GDM1 (cell line): Measurements from ENCODE around the gene KRT1.
A peak's percentile ranks its signal among the peaks of the same experiment; 100 is the strongest.

Experiments
- DNase-seq: peaks from one replicate; lab custom pipeline; 2025; lab: John Stamatoyannopoulos, UW

KRT1 gene

DNA sequence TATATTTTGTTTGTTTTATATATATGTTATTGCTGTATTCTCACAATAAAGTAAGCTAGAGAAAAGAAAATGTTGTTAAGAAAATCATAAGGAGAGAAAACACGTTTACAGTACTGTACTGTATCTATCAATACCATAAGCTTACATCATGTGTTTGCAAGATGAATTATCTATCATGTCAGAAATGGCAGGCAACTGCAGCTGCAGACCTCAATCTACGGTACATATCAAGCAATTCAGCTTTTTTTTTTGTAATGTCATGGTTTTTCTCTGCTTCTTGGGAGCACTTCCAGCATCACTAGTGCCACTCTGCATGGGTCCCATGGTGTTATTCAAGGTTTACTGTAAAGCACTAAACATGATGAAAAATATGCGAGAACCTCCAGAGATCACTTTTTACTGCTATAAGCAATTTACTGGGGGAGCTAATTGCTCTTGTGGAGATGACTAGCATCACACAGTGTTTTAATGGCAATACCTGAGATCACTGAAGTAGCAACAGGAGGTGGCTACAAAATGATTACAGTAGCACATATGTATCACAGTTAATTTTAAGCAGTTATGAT lies 19.2 kb downstream of the KRT1 start:
- DNase-seq, result no peak

DNA sequence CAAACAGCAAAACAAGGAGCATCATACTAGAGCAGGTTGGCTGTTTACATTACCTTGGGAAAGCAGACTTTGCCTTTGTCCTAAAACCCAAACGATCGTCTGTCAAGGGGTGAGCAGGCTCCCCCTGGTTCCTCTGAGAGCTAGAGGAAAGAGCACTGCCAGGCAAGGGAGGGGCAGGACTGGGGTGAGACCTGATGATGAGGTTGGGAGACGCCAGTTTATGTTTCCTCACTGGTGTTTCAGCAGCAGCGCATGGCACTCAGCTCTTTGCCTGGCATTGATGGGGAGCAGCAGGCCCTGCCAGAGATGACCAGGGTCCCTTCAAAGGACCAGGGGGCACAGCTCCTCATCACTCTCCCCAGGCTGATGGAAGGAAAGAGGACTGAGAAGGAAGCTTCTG lies 20.3 kb downstream of the KRT1 start:
- no peak for DNase-seq

DNA sequence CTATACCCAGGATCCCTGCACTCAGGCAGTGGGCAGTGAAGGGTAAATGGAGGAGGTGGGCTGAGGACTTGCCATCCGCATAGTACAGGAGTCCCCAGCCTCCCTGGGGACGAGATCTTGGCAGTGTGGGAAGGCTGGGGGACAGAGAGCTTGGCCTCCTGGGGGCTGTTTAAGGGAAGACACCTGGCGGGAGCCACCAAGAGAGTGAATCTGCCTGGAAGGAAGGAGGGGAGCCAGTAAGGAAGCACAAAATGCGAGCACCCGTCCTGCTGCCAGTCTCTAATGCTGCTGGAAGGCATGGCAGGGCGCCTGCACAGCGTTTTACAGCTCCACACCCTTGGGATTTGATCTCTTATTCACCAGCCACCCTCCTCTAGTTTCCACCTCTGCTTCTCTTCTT lies 20.8 kb downstream of the KRT1 start:
- no peak for DNase-seq

DNA sequence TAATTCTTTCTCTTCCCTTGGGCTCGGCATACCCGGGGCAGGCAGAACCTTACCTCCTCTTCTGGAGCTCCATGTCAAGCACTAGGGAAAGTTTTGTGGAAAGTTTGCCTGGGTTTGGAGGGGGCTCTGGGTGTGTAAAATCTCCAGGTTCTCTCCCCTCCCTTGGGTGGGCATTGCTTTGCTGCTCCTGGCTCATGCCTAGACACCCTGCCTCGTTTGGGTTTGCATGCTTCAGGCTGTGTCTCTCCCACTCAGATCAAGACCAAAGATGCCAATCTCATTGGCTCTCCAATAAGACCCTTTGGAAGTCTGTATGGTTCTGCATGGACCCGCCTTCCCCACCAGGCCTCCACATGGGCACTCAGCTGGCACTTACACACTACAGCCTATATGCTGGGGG lies 22.0 kb downstream of the KRT1 start:
- DNase-seq, result no peak

DNA sequence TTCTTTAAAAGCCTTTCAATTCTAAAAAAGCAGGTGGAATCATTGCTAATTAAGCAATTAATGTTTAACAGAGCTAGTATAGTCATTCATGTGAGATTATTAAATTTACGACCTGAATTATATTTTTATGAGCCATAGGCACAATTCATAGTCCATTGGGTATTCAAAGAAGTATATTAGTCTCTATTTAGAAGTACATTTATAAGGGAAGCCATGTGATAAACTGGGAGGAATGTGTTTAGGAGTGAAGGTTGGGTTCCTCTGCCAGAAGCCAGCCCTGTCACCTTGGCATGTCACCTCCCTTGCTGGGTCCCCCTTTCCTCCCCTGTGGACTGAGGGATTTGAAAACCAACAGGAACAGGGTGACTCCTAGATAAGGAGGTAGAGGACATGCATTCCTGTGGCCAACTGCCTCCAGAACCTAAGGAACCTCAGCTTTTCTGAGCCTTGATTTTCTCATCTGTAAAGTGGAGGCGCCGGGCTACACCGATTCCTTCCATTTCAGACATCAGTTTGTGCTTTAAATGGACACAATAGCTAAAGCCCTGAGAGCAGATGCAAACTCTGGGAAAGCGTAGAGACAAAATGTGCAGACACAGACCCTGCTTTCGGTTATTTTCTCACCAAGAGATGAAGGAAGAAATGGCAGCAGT lies 22.8 kb downstream of the KRT1 start:
- no peak for DNase-seq

DNA sequence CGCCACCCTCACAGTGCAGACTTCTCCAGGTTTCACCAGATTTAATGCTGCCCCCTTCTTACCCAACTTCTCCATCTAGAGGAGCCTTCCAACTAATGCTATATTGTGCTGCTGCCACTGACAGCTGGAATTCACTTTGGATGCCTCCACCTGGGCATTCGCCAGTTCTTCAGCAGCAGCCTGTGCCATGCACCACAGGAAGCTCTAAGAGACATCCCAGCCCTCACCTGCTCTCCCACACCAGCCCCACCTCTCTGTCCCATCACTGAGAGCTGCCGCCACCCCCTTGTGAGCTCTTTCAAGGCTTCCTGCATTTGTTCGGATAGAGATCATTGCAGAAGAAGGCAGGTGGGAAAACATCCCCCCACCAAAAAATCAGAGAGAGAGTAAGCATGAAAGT lies 23.6 kb downstream of the KRT1 start:
- DNase-seq, result no peak

DNA sequence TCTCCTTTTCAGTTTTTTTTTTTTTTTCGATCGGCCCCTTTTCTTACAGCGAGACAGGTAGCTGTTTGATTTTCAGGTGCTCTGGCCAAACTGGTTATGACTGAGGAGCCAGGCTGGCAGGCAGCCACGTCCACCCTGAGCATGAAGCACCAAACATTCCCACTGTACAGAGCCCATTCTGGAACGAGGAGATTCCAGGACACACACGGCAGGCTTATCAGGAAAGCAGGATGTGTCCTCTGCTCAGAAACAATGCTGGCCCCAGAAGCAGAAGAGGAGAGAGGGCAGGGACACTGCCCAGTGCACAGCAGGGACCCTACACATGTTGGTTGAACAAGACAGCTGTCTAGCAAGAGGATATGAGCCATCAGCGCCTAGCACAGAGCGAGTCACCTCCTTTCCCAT lies 24.5 kb downstream of the KRT1 start:
- no peak for DNase-seq

DNA sequence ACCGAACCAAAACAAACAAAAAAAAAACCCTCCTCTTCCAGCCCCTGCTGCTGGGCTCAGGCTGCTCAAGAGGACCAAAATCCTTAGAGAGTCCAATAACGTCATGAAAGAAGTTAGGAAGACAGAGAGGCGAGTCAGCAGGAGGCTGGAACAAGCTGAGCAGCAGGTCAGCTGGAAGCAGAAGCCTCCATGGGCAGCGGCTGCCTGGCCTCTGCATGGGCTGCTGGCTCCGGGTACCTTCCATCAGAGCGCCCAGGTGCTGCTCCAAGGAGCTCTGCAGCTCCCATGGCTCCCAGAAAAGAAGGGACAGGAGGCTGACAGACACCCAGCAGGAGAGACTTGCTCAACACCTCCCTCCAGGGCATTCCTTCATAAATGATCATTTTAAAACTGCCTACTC lies 25.0 kb downstream of the KRT1 start:
- no peak for DNase-seq

DNA sequence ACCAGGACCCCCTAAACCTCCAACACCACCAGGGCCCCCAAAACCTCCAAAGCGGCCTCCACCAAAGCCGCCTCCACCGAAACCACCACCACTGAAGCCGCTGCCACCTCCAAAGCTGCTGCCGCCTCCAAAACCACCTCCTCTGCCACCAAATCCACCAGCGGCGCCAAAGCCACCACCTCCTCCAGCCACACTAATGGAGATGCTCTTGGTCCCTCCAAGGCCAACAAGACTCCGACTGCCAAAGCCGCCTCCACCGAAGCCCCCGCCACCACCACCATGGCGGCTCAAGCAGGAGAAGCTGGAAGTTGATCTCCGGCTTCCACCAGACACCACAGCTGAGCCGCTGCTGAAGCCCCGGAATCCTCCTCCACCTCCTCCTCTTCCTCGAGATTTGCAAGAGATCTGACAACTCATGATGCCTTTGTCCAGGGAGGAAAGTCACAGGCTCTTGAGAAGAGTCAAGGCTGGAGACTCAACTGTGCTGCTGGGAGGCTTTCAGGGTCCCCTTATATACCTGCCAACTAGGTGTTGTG lies 28.4 kb downstream of the KRT1 start, which contains the start of gene KRT2:
Gene KRT2, minus strand, starts transcription at position 486 of the 536 bp plus-strand sequence. Its CDS starts 69 bp downstream, at position 417.
- no peak for DNase-seq

DNA sequence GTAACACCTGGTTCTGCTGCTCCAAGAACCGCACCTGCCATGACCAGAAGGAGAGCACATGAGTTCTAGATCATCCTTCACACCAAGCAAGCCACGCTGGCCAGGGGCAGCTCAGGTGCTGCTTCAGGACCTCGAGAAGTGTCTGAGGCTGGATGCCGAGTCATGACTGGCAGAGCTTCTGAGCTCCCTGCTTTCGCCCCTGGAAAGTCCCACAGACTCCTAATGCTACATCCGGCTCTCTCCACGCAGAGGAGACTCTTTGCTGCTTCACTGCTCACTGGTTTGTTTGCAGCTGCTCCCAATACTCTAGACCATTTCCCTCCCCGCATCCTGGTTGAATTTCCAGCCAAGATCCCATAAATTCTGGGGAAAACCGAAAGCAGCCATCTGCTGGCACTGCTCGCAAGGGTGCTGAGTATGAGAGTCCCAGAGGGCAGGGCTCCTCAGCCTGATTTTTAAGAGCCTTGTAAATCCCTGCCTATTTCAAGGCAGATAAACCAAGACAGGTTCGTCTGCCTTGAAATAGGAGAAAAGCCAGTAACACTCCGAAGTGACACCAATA lies 29.6 kb downstream of the KRT1 start:
- DNase-seq, result no peak

DNA sequence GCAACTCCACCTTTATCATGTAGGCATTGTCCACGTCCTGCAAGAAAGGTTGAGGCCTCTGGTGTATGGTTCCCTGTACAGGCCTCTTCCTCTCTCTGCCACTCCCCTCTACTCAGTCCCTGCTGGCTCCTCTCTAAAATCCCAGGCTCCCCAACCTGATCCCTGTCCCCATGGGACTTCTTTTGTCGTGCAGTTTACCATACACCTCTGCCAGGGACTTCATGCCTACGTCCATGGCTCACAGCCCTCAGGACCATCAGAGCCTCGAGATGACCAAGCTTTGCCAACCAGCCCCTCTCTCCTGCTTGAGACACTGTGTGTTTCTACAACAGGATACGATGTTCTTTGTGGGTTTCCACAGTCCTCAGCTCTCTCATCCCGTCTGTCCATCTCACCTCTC lies 31.1 kb downstream of the KRT1 start:
- no peak for DNase-seq

DNA sequence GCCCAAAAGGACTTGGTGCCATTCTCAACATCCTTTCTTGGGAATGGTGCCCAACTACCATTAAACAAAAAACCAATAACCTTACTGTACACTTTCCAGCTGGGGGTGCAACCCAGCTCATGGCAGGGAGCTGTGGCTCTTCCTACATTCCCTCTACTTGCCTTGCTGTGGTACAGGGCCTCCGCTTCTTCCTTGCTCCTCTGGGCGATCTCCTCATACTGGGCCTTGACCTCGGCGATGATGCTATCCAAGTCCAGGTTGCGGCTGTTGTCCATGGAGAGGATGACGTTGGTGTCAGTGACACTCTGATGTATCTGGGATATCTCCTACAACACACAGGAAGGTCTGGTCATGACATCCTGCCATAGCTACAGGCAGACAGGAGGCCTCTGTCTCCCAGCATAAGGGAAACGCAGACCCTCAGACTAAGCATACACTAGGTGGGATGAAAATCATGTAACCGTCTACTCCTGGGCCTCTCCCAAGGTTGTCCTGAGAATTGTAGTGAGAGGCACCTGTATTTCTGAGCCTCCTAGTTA lies 32.1 kb downstream of the KRT1 start:
- no peak for DNase-seq

DNA sequence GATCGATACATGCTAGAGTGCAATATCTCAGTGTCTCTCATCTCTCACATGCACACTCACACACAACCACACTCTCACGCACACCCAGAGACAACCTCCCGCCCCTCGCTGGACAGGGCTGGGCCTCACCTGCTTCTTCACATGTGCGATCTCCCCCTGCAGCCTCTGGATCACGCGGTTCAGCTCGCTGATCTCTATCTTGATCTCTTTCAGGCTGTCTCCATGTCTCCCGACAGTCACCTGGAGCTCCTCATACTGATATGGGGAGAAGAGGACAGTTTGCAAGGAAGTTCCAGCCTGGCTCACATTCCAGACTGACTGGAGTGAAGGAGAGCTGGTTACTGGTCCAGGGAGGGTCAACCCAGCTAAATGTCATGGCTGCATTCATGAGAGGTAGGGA lies 32.6 kb downstream of the KRT1 start:
- no peak for DNase-seq

DNA sequence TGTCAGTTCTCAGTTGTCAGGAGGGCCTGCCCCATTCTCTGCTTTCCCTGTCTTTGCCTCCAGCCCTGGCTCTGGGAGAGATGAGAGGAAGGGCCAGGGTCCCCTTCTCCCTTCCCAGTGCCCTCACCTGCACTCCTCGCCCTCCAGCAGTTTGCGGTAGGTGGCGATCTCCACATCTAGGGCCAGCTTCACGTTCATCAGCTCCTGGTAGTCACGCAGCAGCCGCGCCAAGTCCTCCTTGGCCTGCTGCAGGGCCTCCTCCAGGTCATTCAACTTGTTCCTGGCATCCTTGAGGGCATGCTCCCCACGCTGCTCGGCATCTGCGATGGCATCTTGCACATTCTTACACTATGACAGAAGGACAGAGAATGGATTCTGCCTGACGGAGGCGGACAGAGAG lies 33.6 kb downstream of the KRT1 start:
- no peak for DNase-seq

DNA sequence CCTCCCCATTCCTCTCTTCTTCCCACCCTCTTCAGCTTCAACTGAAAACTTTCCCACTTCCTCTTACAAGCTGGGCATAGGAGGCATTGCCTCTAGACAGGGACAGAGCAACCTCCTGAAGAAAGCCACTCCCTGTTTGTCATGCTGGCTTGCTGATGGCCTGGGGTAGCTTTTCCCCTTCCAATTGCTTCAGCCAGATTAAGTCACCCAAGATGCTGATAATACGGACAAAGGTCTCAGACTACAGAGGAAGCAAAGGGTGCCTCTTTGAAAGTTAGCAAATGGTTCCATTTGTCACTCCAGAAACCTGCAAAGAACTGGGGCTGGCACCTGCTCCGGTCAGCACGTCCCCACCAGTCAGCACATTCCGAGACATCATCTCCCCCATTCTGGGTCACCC lies 34.2 kb downstream of the KRT1 start:
- no peak for DNase-seq

DNA sequence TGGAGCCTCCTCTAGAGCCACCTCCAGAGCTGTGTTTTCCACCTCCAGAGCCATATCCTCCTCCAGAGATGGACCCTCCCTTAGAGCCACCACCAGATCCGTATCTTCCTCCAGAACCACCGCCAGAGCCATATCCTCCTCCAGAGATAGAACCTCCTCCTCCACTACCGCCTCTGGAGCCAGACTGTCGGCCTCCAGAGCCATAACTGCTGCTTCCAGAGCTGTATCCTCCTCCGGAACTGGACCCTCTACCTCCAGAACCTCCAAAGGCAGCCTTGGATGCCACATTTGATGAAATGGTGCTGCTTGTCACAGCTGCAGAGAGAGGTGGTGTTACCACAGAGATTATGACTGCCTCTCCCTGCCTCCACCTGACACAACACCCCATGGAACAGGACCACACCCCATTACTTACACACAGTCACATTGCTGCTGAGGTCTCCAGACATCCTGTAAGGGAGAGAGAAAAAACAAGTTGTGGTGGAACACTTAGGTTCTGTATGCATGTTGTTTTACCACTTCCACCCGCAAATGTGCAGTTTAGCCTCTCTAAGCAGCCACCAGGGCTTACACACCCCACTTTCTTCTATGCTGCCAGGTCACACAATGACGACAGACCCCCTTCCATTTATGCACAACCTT lies 35.0 kb downstream of the KRT1 start:
- DNase-seq, result peak; percentile 39

DNA sequence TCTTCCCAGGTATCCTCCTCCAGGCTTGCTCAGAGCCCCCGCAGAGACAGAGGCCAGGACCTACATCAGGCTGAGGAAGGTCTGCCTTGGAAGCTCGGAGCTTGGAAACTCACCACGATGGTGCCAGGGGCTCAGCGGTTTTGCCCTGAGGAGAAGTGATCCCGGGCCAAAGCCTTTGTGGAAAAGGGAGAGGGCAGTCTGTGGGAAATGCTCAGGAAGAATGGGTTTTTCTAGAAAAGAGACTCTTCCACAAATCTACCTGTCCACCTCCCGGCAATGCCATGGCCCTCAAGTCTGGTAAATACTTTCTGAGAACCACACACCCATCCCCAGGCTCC lies 36.2 kb downstream of the KRT1 start:
- no peak for DNase-seq

DNA sequence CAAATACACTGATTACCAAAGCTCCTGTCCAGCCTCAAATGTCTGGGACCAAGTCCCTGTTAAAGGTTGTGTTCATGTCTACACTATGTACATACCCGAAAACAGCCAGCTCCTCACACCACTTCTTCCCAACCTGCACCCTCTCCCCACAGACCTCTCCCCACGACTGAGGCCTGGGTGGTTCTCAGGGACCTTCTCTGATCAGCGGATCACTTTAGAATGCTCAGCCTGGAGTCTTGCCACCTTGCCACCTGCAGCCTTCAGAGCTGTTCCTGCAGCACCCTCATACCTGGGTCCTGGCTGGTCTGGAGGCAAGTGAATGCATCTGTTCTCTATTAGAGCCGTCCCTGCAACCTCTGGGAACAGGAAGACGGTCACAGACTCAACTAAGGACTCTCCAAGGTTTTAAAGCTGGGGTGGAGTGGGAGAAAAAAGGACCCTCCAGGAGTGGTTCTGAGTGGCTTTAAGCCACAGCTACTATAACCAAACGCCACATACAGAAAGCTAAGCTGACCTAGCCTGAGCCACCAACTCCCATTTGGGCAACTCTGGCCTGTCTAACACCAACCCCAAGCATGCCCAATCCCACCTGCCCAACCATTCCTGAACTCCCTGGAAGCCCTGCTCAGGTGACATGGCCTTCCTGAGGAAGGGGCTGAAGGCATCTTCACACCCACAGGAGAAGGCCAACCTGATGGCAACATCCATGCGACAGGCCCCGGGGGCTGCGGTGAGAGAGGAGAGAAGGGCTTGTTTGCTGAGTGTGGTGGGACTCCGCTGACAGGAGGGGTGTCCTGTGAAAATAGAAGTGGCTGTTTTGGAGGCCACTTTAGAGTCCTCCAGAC lies 36.8 kb downstream of the KRT1 start:
- DNase-seq, result no peak

DNA sequence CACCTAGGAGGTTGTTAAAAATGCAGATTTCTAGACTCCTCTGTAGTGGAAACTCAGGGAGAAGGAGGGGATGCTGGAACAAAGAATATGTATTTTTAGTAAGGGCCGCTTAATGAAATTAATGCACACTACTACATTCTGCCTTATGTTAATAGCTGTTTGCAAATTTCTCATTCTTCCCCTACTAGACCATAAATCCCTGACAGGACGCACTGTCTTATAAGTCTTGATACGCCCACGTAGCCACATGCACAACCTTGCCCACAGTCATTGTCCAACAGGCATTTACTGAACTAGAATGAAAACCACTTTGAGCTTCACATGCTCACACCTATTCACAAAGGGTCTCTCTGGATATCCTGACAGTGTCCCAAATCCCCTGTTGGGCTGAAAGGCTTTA lies 38.7 kb downstream of the KRT1 start:
- no peak for DNase-seq

DNA sequence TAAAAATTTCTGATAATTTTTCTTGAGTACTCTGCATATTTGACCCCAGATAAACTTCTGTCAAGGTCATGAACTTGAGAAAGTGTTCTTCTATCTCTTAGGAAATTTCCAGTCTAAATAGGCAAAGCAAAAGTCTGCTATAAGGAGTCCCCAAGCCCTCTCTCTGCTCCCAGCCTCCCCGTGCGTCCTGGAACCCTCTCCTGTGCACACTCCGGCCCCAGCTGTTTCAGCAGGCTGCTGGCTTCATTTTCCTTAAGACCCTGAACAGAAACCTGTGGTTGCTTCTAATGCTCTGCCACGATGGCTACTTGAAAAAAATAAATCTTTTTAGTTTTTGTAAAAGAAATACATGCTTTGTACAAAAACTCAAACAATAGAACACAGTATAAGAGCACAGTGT lies 42.9 kb downstream of the KRT1 start:
- no peak for DNase-seq

DNA sequence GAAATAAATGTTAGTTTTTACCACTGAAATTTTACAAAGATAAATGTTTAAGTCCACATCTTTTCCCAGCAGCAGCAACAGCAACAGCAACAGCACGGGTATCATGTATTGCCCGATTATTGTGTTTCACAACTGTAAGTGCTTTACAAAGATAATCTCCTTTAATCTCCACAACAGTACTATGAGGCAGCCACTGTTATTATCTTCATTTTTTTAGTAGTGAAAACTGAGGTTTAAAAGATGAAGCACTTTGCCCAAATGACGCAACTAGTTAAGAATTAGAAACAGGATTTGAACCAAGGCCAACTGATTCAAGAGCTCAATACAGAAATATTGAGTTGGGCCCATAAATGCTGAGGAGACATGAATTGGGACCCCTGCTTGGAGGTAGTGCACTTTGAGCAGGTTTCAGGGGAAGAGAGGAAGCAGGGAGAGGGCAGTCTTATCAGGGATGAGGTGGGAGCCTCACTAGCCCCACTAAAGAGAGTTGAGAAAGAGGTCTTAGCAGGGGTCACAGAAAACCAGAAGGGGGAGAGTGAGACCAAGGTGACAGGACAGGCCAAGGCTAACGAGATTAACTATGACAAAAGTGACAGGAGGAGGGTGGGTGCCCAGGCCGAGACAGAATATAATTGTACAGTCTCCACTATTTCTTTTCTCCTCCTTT lies 43.5 kb downstream of the KRT1 start:
- no peak for DNase-seq

DNA sequence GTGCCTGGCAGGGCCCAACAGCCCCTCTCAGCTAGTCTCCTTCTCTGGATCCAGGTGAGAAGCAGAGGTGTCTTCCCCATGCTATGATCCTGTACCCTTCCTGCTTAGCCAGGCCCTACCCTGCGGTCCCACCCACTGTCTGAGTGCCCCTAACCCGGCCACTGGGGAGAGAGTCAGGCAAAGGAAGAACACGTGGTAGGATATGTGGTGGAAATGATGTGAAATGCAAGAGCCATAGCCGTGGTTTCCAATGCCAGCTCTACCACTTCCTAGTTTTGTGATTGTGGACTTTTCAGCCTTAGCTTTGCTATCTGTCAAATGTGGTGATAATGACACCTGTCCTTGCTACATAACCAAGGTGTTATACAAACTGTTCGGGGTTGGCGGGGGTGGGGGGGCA lies 44.0 kb downstream of the KRT1 start:
- DNase-seq, result no peak
